ENCODE results near the gene ALK.

Gene ALK

GRCh38 chr2:29782549-29783458 is 138.6 kb downstream of the ALK start:
- no peak for TF ChIP-seq ZFX (IDR thresholded peaks at IDR 0.05)
- TF ChIP-seq, protein P1, sequence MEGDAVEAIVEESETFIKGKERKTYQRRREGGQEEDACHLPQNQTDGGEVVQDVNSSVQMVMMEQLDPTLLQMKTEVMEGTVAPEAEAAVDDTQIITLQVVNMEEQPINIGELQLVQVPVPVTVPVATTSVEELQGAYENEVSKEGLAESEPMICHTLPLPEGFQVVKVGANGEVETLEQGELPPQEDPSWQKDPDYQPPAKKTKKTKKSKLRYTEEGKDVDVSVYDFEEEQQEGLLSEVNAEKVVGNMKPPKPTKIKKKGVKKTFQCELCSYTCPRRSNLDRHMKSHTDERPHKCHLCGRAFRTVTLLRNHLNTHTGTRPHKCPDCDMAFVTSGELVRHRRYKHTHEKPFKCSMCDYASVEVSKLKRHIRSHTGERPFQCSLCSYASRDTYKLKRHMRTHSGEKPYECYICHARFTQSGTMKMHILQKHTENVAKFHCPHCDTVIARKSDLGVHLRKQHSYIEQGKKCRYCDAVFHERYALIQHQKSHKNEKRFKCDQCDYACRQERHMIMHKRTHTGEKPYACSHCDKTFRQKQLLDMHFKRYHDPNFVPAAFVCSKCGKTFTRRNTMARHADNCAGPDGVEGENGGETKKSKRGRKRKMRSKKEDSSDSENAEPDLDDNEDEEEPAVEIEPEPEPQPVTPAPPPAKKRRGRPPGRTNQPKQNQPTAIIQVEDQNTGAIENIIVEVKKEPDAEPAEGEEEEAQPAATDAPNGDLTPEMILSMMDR (conservative IDR thresholded peaks at IDR 0.05), result no peak
- no peak overlapping the region for H3K27ac ChIP-seq

DNA sequence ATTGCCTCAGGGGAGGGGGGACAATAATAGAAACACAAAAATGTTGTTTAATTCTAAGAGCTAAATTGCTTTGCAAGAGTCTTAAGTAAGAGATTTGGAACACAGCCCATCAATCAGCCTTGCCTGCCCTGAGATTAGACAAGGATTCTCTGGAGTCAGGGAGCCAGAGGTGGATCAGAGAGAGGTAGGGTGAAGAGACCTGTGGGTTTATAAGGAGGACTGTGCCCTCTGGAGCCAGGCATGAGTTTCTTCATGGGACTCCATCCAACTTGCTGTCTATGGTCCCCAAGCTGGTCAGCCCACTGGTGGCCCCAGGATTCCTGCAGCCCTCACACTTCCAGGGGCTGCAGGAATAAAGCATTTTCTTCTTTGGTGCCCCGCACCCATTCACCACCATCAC is 139.3 kb downstream of the ALK start:
- no peak for TF ChIP-seq ZFX (IDR thresholded peaks at IDR 0.05)
- TF ChIP-seq, protein P1 (conservative IDR thresholded peaks at IDR 0.05), result no peak

DNA sequence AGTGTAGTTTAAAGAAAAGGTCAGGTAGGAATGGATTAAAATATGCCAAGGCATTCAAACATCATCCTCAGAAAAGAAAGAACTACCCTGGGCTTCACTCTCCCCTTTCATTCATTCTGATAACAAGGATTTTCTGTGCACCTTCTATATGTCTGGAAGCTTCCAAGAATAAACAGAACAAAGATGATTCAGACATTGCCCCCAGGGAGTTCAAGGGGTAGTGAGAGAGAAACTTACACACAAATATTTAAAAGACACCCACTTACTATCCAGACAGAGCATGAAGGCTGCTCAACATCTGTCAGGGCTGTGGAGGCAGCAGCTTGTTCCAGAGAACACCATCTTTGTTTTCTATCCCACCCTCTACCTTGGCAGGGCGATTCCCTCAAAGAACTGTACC is 140.5 kb downstream of the ALK start:
- H3K27ac ChIP-seq, result no peak overlapping the region
- TF ChIP-seq ZFX (IDR thresholded peaks at IDR 0.05), result no peak
- TF ChIP-seq, protein P1 (conservative IDR thresholded peaks at IDR 0.05), result no peak

More for the DNA sequence above, 139.3 kb downstream of the ALK start:
- H3K27ac ChIP-seq, result no peak overlapping the region

- H3K27ac ChIP-seq, result no peak overlapping the region
- TF ChIP-seq, protein P1 (conservative IDR thresholded peaks at IDR 0.05), result no peak
- no peak for TF ChIP-seq ZFX (IDR thresholded peaks at IDR 0.05)
Observed at GRCh38 chr2:29777161-29777560, 144.2 kb downstream of the ALK start.

DNA sequence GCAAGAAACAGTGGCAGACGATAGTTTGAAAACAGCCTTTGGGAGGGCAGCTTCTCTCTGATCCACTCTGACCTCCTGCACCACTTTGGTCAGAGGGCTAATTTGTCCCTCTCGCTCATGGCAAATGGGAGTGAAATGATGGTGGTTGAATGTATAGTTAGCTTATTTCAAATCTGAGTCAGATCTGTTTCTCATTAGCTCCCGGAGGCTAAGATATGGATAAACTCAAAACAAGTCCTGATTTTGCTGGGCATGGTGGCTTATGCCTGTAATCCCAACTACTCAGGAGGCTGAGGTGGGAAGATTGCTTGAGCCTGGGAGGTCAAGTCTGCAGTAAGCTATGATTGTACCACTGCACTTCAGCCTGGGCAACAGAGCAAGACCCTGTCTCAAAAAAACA is 145.0 kb downstream of the ALK start:
- H3K27ac ChIP-seq, result no peak overlapping the region
- no peak for TF ChIP-seq ZFX (IDR thresholded peaks at IDR 0.05)
- TF ChIP-seq, protein P1 (conservative IDR thresholded peaks at IDR 0.05), result no peak

GRCh38 chr2:29775937-29776336 is 145.4 kb downstream of the ALK start:
- TF ChIP-seq, protein P1 (conservative IDR thresholded peaks at IDR 0.05), result no peak
- TF ChIP-seq ZFX (IDR thresholded peaks at IDR 0.05), result no peak
- H3K27ac ChIP-seq, result no peak overlapping the region

DNA sequence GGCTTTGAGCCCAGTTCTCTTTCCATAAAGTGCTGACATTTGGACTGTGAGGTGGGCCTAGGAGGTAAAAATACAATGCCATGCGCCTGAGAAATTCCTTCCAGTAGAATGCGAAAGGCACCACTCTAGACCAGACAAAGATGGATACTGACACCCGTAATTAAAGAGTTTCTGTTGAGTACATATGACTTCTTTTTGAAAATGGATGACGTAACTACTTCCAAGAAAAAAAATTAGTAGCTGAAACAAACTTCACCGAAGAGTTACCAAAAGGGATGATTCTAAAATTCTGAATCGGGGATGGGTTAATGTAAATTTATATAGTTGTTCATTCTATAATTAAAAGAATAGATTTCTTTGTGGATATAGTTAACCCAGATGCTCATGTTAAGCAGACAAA is 146.8 kb downstream of the ALK start:
- TF ChIP-seq ZFX (IDR thresholded peaks at IDR 0.05), result no peak
- H3K27ac ChIP-seq, result no peak overlapping the region

GRCh38 chr2:29770846-29771245 is 150.5 kb downstream of the ALK start:
- TF ChIP-seq, protein P1 (conservative IDR thresholded peaks at IDR 0.05), result no peak
- H3K27ac ChIP-seq, result no peak overlapping the region
